Stomach (tissue), 4 donors: ENCODE data around the gene ENTR1.

ENCODE experiments used
- EP300 ChIP-seq: sonication (generic); formaldehyde crosslinking; IDR thresholded peaks from one replicate; pipeline ENCODE4 v1.6.1; 2017; ENCODE audit warnings: antibody characterized with exemption
- POLR2A ChIP-seq, 4 donors: fragments of 450-650 bp; IDR thresholded peaks; one replicate each; pipeline ENCODE4 v1.6.1; 2016; ENCODE audit warnings: antibody characterized with exemption in 4 of 4, control low read depth in 2 of 4, mild to moderate bottlenecking in 1 of 4, moderate library complexity in 1 of 4
- POLR2AphosphoS5 ChIP-seq, 3 donors: sonication (generic); formaldehyde crosslinking; IDR thresholded peaks; one replicate each; pipeline ENCODE4 v1.6.1; 2016; ENCODE audit warnings: antibody characterized with exemption in 3 of 3
- TF ChIP-seq, protein P1 (sequence below), 7 experiments: fragments of 450-650 bp in 4 of 7; fragments of 200-600 bp in 3 of 7; sonication (generic) in 3 of 7; IDR thresholded peaks; one replicate each; pipeline ENCODE4 v1.5.1; 2016 to 2019; ENCODE audit warnings: antibody characterized with exemption in 7 of 7, control low read depth in 2 of 7, mild to moderate bottlenecking in 1 of 7

- TF ChIP-seq, protein P1, sequence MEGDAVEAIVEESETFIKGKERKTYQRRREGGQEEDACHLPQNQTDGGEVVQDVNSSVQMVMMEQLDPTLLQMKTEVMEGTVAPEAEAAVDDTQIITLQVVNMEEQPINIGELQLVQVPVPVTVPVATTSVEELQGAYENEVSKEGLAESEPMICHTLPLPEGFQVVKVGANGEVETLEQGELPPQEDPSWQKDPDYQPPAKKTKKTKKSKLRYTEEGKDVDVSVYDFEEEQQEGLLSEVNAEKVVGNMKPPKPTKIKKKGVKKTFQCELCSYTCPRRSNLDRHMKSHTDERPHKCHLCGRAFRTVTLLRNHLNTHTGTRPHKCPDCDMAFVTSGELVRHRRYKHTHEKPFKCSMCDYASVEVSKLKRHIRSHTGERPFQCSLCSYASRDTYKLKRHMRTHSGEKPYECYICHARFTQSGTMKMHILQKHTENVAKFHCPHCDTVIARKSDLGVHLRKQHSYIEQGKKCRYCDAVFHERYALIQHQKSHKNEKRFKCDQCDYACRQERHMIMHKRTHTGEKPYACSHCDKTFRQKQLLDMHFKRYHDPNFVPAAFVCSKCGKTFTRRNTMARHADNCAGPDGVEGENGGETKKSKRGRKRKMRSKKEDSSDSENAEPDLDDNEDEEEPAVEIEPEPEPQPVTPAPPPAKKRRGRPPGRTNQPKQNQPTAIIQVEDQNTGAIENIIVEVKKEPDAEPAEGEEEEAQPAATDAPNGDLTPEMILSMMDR (IDR thresholded peaks at IDR 0.05): no peak
- TF ChIP-seq POLR2A (IDR thresholded peaks at IDR 0.05) (no peak), POLR2AphosphoS5 (IDR thresholded peaks at IDR 0.05) (no peak), EP300 (no peak)
Observed at GRCh38 chr9:136379003-136379287, 31.5 kb downstream of the ENTR1 start.
